Astrocyte (in vitro differentiated cells and primary cell): ENCODE results near the gene ELAVL3.

Experiments
- CTCF ChIP-seq: IDR thresholded peaks from 2 replicates; pipeline ENCODE4 v1.5.1; 2011; ENCODE audit warnings: low read depth, mild to moderate bottlenecking, inconsistent platforms, low read length, moderate library complexity; ENCODE audit not compliant: insufficient read depth
- EZH2 ChIP-seq: IDR thresholded peaks from 2 replicates; pipeline ENCODE4 v1.6.1; 2012; ENCODE audit warnings: mild to moderate bottlenecking, low read length, inconsistent platforms; ENCODE audit not compliant: insufficient read depth

DNA sequence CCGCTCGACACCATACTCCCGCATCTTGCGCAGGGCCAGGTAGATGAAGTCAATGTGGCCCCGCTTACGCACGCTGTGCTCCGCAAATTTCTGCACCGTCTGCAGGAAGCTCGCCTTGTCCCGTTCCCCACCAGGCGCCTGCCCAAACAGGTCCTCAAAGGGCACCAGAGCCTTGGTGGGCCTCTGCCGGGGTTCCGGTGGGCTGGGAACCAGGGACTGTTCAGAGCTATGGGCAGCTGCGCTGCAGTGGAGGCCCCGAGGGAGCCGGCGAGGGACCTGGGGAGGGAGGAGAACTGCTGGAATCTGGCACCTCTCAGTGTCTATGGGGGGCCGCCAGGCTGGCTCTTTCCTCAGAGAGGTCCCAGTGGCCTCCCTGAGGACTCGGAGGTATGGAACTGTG, 33.1 kb upstream of the ELAVL3 start:
- TF ChIP-seq CTCF, result no peak
- no peak for TF ChIP-seq EZH2
